Activated CD4-positive, alpha-beta memory T cell treated with anti-CD3 and anti-CD28 coated beads for 36 hours (primary cell): ENCODE data around the gene LMO7. TPM values are rescaled to one million over a fixed set of nuclear protein-coding genes. Genes with fewer than 3 reads are reported as not detected.
"Not testable (repeated sequence)": the region's sequence is repeated elsewhere in the genome, so short reads cannot be mapped to it uniquely, and the experiment has no call there.

ENCODE experiments used
- CTCF ChIA-PET: fragments of 350-600 bp; sonication (Branson Sonifier 250); formaldehyde crosslinking; loops from one replicate; lab custom pipeline; 2021; ENCODE audit warnings: antibody characterized with exemption, inconsistent platforms; lab: Charles Lee
- POLR2A ChIA-PET: fragments of 350-600 bp; sonication (Branson Sonifier 250); formaldehyde crosslinking; loops from one replicate; lab custom pipeline; 2021; ENCODE audit warnings: antibody characterized with exemption; lab: Charles Lee
- DNase-seq: peaks from one replicate; pipeline ENCODE4 v3.0.0-alpha.2; 2020
- H3K27ac Mint-ChIP-seq: one replicate; pipeline ENCODE4 v1.8.0; 2021; ENCODE audit warnings: mixed read lengths
- H3K27me3 Mint-ChIP-seq: one replicate; pipeline ENCODE4 v1.8.0; 2021; ENCODE audit warnings: mixed read lengths
- H3K36me3 Mint-ChIP-seq: one replicate; pipeline ENCODE4 v1.8.0; 2021; ENCODE audit warnings: mixed read lengths
- H3K4me1 Mint-ChIP-seq: one replicate; pipeline ENCODE4 v1.8.0; 2021; ENCODE audit warnings: low read depth, mixed read lengths
- H3K4me3 Mint-ChIP-seq: one replicate; pipeline ENCODE4 v1.8.0; 2021; ENCODE audit warnings: mild to moderate bottlenecking, mixed read lengths
- H3K9me3 Mint-ChIP-seq: one replicate; pipeline ENCODE4 v1.8.0; 2021; ENCODE audit warnings: mixed read lengths
- intact Hi-C: fragments of 100-400 bp; cut with micrococcal nuclease; formaldehyde crosslinking; loops from one replicate; pipeline ENCODE4 v1.15.1; 2023
- total RNA-seq, 2 experiments: library from RNA; stranded (reverse); gene quantifications; one replicate each; pipeline ENCODE4 v1.2.3, GENCODE V29; 2021

LMO7 gene
- total RNA-seq, 2 experiments from 2014 or later = 7.8 to 8.7 TPM

- H3K27me3 Mint-ChIP-seq = no peaks in the 10 kb centered on the region
- CTCF ChIA-PET = interaction anchor here (0.8 to 4.7 kb wide), 7 partner anchors 9 to 1200 kb away, joined by 3 to 54 read pairs (median 3); no protein-coding TSS in a partner anchor
- peak; percentile 56 for DNase-seq
These were observed 49.1 kb downstream of the LMO7 start for GRCh38 chr13:75685239-75685697.

DNA sequence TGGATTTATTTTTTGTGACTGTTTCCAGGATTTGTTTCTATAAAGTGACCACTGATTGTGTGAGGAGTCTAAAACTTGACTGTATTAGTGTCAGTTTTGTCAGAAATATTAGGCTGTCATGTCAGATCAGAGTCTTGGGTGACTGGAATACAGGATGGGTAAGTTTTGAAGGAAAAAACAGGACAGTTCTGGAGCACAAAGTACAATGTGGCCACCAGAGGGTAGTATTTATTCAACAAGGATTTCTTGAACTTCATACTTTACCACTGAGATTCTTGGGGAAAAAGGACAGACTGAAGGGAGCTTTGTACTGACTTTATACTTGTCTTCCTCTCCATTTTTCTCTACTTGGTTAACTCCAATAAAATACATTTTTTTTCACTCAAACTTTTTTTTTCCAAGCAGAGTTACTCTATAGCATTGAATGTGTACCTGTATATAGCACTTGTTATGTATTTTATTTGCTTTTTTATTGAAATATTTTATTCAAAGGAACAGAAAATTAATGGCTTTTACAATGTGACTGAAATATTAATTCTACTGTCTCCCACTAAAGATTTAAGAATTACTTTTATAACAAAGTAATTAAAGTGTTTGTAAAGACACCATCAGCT lies 51.1 kb downstream of the LMO7 start:
- intact Hi-C loops = no loop called here
- ChIA-PET POLR2A (no interaction called here), CTCF (interaction anchor here (0.7 to 4.7 kb wide), 4 partner anchors 9 to 190 kb away, joined by 3 to 54 read pairs (median 9); no protein-coding TSS in a partner anchor)
- H3K27ac Mint-ChIP-seq = no peak overlapping the region
- H3K4me3 Mint-ChIP-seq = no peak overlapping the region
- no peaks in the 10 kb centered on the region for H3K9me3 Mint-ChIP-seq
- H3K4me1 Mint-ChIP-seq = peaks cover 14% of the 10 kb centered on the region
- H3K36me3 Mint-ChIP-seq = peaks cover 1% of the 10 kb centered on the region
- DNase-seq = no peak
- no peaks in the 10 kb centered on the region for H3K27me3 Mint-ChIP-seq

More at GRCh38 chr13:75685239-75685697, 49.1 kb downstream of the LMO7 start:
- peaks cover 1% of the 10 kb centered on the region for H3K36me3 Mint-ChIP-seq
- POLR2A ChIA-PET = no interaction called here
- peak overlapping the region; percentile 70 for H3K27ac Mint-ChIP-seq
- no peak overlapping the region for H3K4me3 Mint-ChIP-seq
- intact Hi-C loops = loop anchor here (1.0 kb wide), 1 partner anchor 20 kb away; no protein-coding TSS in a partner anchor
- no peaks in the 10 kb centered on the region for H3K9me3 Mint-ChIP-seq
- peaks cover 14% of the 10 kb centered on the region for H3K4me1 Mint-ChIP-seq

DNA sequence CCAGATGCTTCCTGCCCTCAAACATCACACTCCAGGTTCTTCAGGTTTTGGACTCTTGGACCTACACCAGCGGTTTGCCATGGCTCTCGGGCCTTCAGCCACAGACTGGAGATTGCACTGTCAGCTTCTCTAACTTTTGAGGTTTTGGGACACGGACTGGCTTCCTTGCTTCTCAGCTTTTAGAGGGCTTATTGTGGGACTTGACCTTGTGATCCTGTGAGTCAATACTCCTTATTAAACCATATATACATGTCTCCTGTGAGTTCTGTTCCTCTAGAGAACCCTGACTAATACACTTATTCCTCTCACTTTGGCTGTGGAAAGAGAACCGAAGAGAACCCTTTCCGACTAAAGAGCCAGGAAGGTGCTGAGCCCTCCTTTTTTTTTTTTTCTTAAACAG lies 53.6 kb downstream of the LMO7 start:
- no peak overlapping the region for H3K27ac Mint-ChIP-seq
- ChIA-PET POLR2A (no interaction called here), CTCF (interaction anchor here (0.8 to 1.1 kb wide), 2 partner anchors 11 to 698 kb away, joined by 4 read pairs; no protein-coding TSS in a partner anchor)
- H3K36me3 Mint-ChIP-seq = peaks cover 1% of the 10 kb centered on the region
- H3K4me1 Mint-ChIP-seq = peaks cover 13% of the 10 kb centered on the region
- H3K9me3 Mint-ChIP-seq = no peaks in the 10 kb centered on the region
- no peak for DNase-seq
- H3K27me3 Mint-ChIP-seq = no peaks in the 10 kb centered on the region
- no peak overlapping the region for H3K4me3 Mint-ChIP-seq
- intact Hi-C loops = loop anchor here (10.0 kb wide), 1 partner anchor 1215 kb away; no protein-coding TSS in a partner anchor

GRCh38 chr13:75690607-75691006 lies 54.5 kb downstream of the LMO7 start:
- Mint-ChIP-seq H3K36me3 (peaks cover under 1% of the 10 kb centered on the region), H3K9me3 (no peaks in the 10 kb centered on the region), H3K4me1 (peaks cover 4% of the 10 kb centered on the region), H3K27me3 (no peaks in the 10 kb centered on the region), H3K4me3 (no peak overlapping the region), H3K27ac (no peak overlapping the region)
- DNase-seq = no peak
- intact Hi-C loops = loop anchor here (10.0 kb wide), 1 partner anchor 1214 kb away; no protein-coding TSS in a partner anchor
- ChIA-PET POLR2A (no interaction called here), CTCF (no interaction called here)

- DNase-seq = no peak
- no peaks in the 10 kb centered on the region for H3K4me1 Mint-ChIP-seq
- intact Hi-C loops = loop anchor here (10.0 kb wide), 1 partner anchor 1214 kb away; no protein-coding TSS in a partner anchor
- H3K4me3 Mint-ChIP-seq = no peak overlapping the region
- CTCF ChIA-PET = interaction anchor here (1.9 kb wide), 1 partner anchor 186 kb away, joined by 4 read pairs; no protein-coding TSS in a partner anchor
- no peak overlapping the region for H3K27ac Mint-ChIP-seq
- no peaks in the 10 kb centered on the region for H3K27me3 Mint-ChIP-seq
- H3K36me3 Mint-ChIP-seq = no peaks in the 10 kb centered on the region
- POLR2A ChIA-PET = no interaction called here
- no peaks in the 10 kb centered on the region for H3K9me3 Mint-ChIP-seq
These were observed 55.1 kb downstream of the LMO7 start for GRCh38 chr13:75691183-75691582.

- Mint-ChIP-seq H3K27me3 (no peaks in the 10 kb centered on the region), H3K9me3 (no peaks in the 10 kb centered on the region), H3K4me1 (no peaks in the 10 kb centered on the region), H3K4me3 (no peak overlapping the region), H3K36me3 (no peaks in the 10 kb centered on the region), H3K27ac (no peak overlapping the region)
- CTCF ChIA-PET = interaction anchor here (1.0 to 1.9 kb wide), 5 partner anchors 14 to 1211 kb away, joined by 3 to 6 read pairs (median 4); no protein-coding TSS in a partner anchor
- intact Hi-C loops = loop anchor here (10.0 kb wide), 1 partner anchor 1212 kb away; no protein-coding TSS in a partner anchor
- POLR2A ChIA-PET = no interaction called here
- no peak for DNase-seq
These were observed 57.1 kb downstream of the LMO7 start for GRCh38 chr13:75693227-75693626.

DNA sequence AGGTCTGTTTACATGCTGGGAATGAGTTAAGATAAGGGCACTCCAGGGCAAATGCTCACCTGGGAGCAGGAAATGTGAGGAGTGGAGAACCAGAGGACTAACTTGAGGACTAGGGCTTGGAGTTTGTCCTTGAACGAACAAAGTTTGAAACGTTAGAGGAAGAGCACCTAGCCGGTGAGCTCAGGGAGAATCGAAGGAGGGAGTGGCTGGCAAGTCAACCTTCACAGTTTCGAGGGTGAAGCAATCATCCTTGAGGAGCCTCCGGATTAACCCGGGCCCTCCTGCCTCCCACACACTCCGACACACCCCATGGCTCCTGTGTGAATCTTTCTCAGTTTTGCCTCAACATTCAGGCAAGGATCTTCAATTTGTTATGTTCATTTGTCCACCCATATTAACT lies 58.6 kb downstream of the LMO7 start:
- Mint-ChIP-seq H3K36me3 (no peaks in the 10 kb centered on the region), H3K4me1 (no peaks in the 10 kb centered on the region), H3K27me3 (no peaks in the 10 kb centered on the region), H3K27ac (no peak overlapping the region), H3K9me3 (no peaks in the 10 kb centered on the region), H3K4me3 (no peak overlapping the region)
- intact Hi-C loops = loop anchor here (2.0 to 10.0 kb wide), 3 partner anchors 176 to 1210 kb away; no protein-coding TSS in a partner anchor
- ChIA-PET POLR2A (no interaction called here), CTCF (interaction anchor here (0.6 to 4.6 kb wide), 20 partner anchors 8 to 1209 kb away, joined by 3 to 83 read pairs (median 11); partner anchors contain the start of gene KCTD12)
- DNase-seq = no peak

DNA sequence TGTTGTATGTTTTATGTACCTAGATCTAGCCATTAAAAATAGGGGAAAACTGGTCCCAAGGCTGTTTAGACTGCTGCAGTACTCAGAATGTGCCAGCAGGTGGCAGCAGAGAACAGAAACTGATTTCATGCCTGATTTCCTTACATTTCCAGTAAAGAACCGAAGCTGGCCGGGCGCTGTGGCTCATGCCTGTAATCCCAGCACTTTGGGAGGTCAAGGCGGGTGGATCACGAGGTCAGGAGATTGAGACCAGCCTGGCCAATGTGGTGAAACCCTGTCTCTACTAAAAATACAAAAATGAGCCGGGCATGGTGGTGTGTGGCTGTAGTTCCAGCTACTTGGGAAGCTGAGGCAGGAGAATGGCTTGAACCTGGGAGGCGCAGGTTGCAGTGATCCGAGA lies 59.8 kb downstream of the LMO7 start:
- H3K4me3 Mint-ChIP-seq, H3K27ac Mint-ChIP-seq, H3K4me1 Mint-ChIP-seq, H3K27me3 Mint-ChIP-seq, H3K9me3 Mint-ChIP-seq, POLR2A ChIA-PET, H3K36me3 Mint-ChIP-seq: not testable (repeated sequence)
- intact Hi-C loops = loop anchor here (2.0 to 10.0 kb wide), 4 partner anchors 175 to 1209 kb away; no protein-coding TSS in a partner anchor
- CTCF ChIA-PET = interaction anchor here (0.6 to 4.6 kb wide), 67 partner anchors 8 to 1211 kb away, joined by 3 to 83 read pairs (median 4); partner anchors contain the start of gene KCTD12
- DNase-seq = peak; percentile 80

DNA sequence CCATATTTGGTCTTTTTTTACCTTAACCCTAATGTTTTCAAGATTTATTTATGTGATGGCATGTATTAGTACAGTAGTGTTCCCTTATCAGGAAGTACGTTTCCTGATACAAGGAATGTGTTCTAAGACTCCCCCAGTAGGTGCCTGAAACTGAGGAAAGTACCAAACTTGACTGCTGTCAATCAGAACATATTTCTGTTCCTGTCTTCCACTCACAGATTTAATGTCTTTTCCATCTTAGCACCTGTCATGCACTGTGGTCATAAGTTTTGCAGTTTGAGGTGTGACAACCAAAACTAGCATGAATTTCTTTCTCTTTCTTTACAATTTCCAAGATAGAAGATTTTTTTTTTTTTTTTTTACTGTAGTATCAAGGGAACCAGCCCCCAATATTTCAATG lies 62.9 kb downstream of the LMO7 start:
- H3K36me3 Mint-ChIP-seq = peaks cover 1% of the 10 kb centered on the region
- H3K4me3 Mint-ChIP-seq = no peak overlapping the region
- intact Hi-C loops = loop anchor here (10.0 kb wide), 1 partner anchor 1206 kb away; no protein-coding TSS in a partner anchor
- no peaks in the 10 kb centered on the region for H3K4me1 Mint-ChIP-seq
- H3K27me3 Mint-ChIP-seq = no peaks in the 10 kb centered on the region
- H3K27ac Mint-ChIP-seq = no peak overlapping the region
- ChIA-PET POLR2A (no interaction called here), CTCF (interaction anchor here (4.6 kb wide), 1 partner anchor 12 kb away, joined by 54 read pairs; no protein-coding TSS in a partner anchor)
- no peak for DNase-seq
- no peaks in the 10 kb centered on the region for H3K9me3 Mint-ChIP-seq

- H3K4me3 Mint-ChIP-seq, H3K36me3 Mint-ChIP-seq, POLR2A ChIA-PET, H3K27me3 Mint-ChIP-seq, CTCF ChIA-PET, H3K4me1 Mint-ChIP-seq, H3K27ac Mint-ChIP-seq, H3K9me3 Mint-ChIP-seq, DNase-seq: not testable (repeated sequence)
- intact Hi-C loops = loop anchor here (10.0 kb wide), 1 partner anchor 1205 kb away; no protein-coding TSS in a partner anchor
These were observed 63.6 kb downstream of the LMO7 start for GRCh38 chr13:75699717-75700116.

DNA sequence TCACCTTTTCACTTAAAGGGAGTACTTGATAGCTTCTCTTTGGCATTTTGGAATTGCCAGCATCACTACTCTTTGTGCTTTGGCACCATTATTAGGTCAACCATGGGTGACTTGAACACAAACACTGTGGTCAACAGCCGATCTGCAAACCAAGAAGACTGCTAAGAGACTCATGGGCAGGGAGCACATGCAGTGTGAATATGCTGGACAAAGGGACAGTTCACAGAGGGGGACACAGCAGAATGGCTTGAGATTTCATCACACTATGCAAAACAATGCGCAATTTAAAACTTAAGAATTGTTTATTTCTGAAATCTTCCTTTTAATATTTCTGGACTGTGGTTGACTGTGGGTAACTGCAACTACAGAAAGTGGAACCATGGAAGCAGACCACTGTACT lies 64.4 kb downstream of the LMO7 start:
- H3K27me3 Mint-ChIP-seq = no peaks in the 10 kb centered on the region
- DNase-seq = no peak
- H3K36me3 Mint-ChIP-seq = peaks cover 1% of the 10 kb centered on the region
- H3K4me3 Mint-ChIP-seq = no peak overlapping the region
- POLR2A ChIA-PET = no interaction called here
- CTCF ChIA-PET = interaction anchor here (0.7 kb wide), 1 partner anchor 136 kb away, joined by 3 read pairs; no protein-coding TSS in a partner anchor
- no peak overlapping the region for H3K27ac Mint-ChIP-seq
- peaks cover 3% of the 10 kb centered on the region for H3K4me1 Mint-ChIP-seq
- intact Hi-C loops = no loop called here
- H3K9me3 Mint-ChIP-seq = no peaks in the 10 kb centered on the region

- Mint-ChIP-seq H3K27ac (no peak overlapping the region), H3K4me1 (peaks cover 8% of the 10 kb centered on the region), H3K4me3 (no peak overlapping the region), H3K36me3 (peaks cover 1% of the 10 kb centered on the region), H3K27me3 (no peaks in the 10 kb centered on the region), H3K9me3 (no peaks in the 10 kb centered on the region)
- ChIA-PET POLR2A (no interaction called here), CTCF (interaction anchor here (1.1 kb wide), 1 partner anchor 174 kb away, joined by 3 read pairs; no protein-coding TSS in a partner anchor)
- intact Hi-C loops = no loop called here
- DNase-seq = no peak
These were observed 66.3 kb downstream of the LMO7 start for GRCh38 chr13:75702476-75702875.
